GM12878 (cell line): ENCODE data around the gene ANXA3. TPM values are rescaled to one million over a fixed set of nuclear protein-coding genes. Genes with fewer than 3 reads are reported as not detected.

Source experiments
- ATAC-seq: fragments of 200-7000 bp; cut with Tn5 transposase; 3 replicates; pipeline ENCODE4 v1.9.1; 2020; ENCODE audit warnings: mild to moderate bottlenecking, moderate library complexity
- BruUV-seq: library from RNA; stranded (reverse); fragments of 400-500 nt; replicated peaks from 2 replicates; lab custom pipeline; 2021; lab: Mats Ljungman, UMichigan
- CTCF ChIA-PET: fragments of 300-600 bp; sonication (Branson Sonifier 250); formaldehyde crosslinking; extraction: SDS; loops from one replicate; lab custom pipeline; 2021; ENCODE audit warnings: inconsistent platforms; lab: Yijun Ruan, JAX
- POLR2A ChIA-PET: fragments of 350-600 bp; formaldehyde crosslinking; extraction: SDS; loops from one replicate; lab custom pipeline; 2021; ENCODE audit warnings: inconsistent platforms; lab: Charles Lee
- RAD21 ChIA-PET: fragments of 300-600 bp; sonication (Branson Sonifier 250); formaldehyde crosslinking; loops from one replicate; lab custom pipeline; 2023; ENCODE audit warnings: antibody characterized with exemption; ENCODE audit not compliant: unreplicated experiment; lab: Charles Lee
- SMC1A ChIA-PET: fragments of 300-600 bp; sonication (Branson Sonifier 250); formaldehyde crosslinking; loops from one replicate; lab custom pipeline; 2023; ENCODE audit not compliant: unreplicated experiment, uncharacterized antibody; lab: Charles Lee
- DNase-seq: peaks from one replicate; pipeline ENCODE4 v3.0.0-alpha.2; 2011; ENCODE audit warnings: low read depth, low spot score
- FAIRE-seq: peaks from 3 replicates; lab custom pipeline; 2011; peaks lifted over from hg19 to GRCh38; lab: Jason Lieb, UNC
- H2AFZ ChIP-seq: 2 replicates; pipeline ENCODE4 v1.6.0; 2011; ENCODE audit warnings: low read depth, low read length, control low read depth; ENCODE audit not compliant: control insufficient read depth
- H3K27ac ChIP-seq: 2 replicates; pipeline ENCODE4 v1.5.1; 2011; ENCODE audit warnings: control low read depth; ENCODE audit not compliant: control insufficient read depth, insufficient read depth
- H3K27me3 ChIP-seq, 2 experiments: replicated peaks in 1 of 2; 2 replicates each; pipeline versions ENCODE4 v1.6.0 to v1.6.1; 2011; ENCODE audit warnings: low read length in 1 of 2; ENCODE audit not compliant: control insufficient read depth in 2 of 2, insufficient read depth in 2 of 2
- H3K36me3 ChIP-seq, 2 experiments: 2 replicates each; pipeline ENCODE4 v1.5.1; 2011; ENCODE audit warnings: low read length in 1 of 2; ENCODE audit not compliant: control insufficient read depth in 2 of 2, insufficient read depth in 2 of 2
- H3K4me1 ChIP-seq: 2 replicates; pipeline ENCODE4 v1.6.1; 2011; ENCODE audit warnings: mild to moderate bottlenecking, low read length, moderate library complexity, mixed read lengths; ENCODE audit not compliant: control insufficient read depth, insufficient read depth
- H3K4me2 ChIP-seq: 2 replicates; pipeline ENCODE4 v1.6.0; 2011; ENCODE audit warnings: control low read depth; ENCODE audit not compliant: control insufficient read depth, insufficient read depth
- H3K4me3 ChIP-seq: fragments of 200-600 bp; sonication (generic); 2 replicates; pipeline ENCODE4 v1.5.1; 2016
- H3K79me2 ChIP-seq: 2 replicates; pipeline ENCODE4 v1.6.0; 2011; ENCODE audit warnings: low read length; ENCODE audit not compliant: control insufficient read depth, insufficient read depth
- H3K9ac ChIP-seq: 2 replicates; pipeline ENCODE4 v1.8.0; 2011; ENCODE audit warnings: low read length, control low read depth, mixed read lengths; ENCODE audit not compliant: control insufficient read depth, insufficient read depth
- H3K9me3 ChIP-seq: replicated peaks from 3 replicates; pipeline ENCODE4 v1.5.1; 2011; ENCODE audit warnings: mild to moderate bottlenecking, low read length; ENCODE audit not compliant: control insufficient read depth, insufficient read depth
- H4K20me1 ChIP-seq: 2 replicates; pipeline ENCODE4 v1.6.0; 2011; ENCODE audit not compliant: control insufficient read depth, insufficient read depth
- ATF2 ChIP-seq: IDR thresholded peaks from 2 replicates; pipeline ENCODE4 v1.6.1; 2012; ENCODE audit warnings: low read length, inconsistent platforms
- BMI1 ChIP-seq: fragments of 450-650 bp; IDR thresholded peaks from 2 replicates; pipeline ENCODE4 v1.6.1; 2016; ENCODE audit warnings: mild to moderate bottlenecking, moderate library complexity, borderline replicate concordance
- CREB1 ChIP-seq: IDR thresholded peaks from 2 replicates; pipeline ENCODE4 v1.6.1; 2012; ENCODE audit warnings: low read depth, mild to moderate bottlenecking, inconsistent platforms
- GATAD2B ChIP-seq: fragments of 450-650 bp; conservative IDR thresholded peaks from 2 replicates; pipeline ENCODE4 v1.6.1; 2017; ENCODE audit warnings: low read depth, mild to moderate bottlenecking, moderate library complexity
- HDGF ChIP-seq: fragments of 450-650 bp; IDR thresholded peaks from 2 replicates; pipeline ENCODE4 v1.6.1; 2016; ENCODE audit warnings: antibody characterized with exemption
- MTA3 ChIP-seq: IDR thresholded peaks from 2 replicates; pipeline ENCODE4 v1.6.1; 2012; ENCODE audit warnings: low read length, inconsistent platforms, borderline replicate concordance
- NR2C2 ChIP-seq: IDR thresholded peaks from 2 replicates; pipeline ENCODE4 v1.6.1; 2011; ENCODE audit warnings: borderline replicate concordance, low read depth; ENCODE audit not compliant: control insufficient read depth, insufficient read length
- NRF1 ChIP-seq: conservative IDR thresholded peaks from 2 replicates; pipeline ENCODE4 v1.6.1; 2011; ENCODE audit warnings: mild to moderate bottlenecking, low read depth, low read length, improper control_type of control experiment
- PKNOX1 ChIP-seq: fragments of 450-650 bp; IDR thresholded peaks from 2 replicates; pipeline ENCODE4 v1.6.1; 2016; ENCODE audit warnings: mild to moderate bottlenecking
- PRDM15 ChIP-seq: fragments of 450-650 bp; formaldehyde crosslinking; IDR thresholded peaks from 2 replicates; pipeline ENCODE4 v1.4.0; 2020; ENCODE audit warnings: mild to moderate bottlenecking, moderate library complexity
- RUNX3 ChIP-seq: IDR thresholded peaks from 2 replicates; pipeline ENCODE4 v1.6.1; 2012; ENCODE audit warnings: low read length, inconsistent platforms
- SIX5 ChIP-seq: IDR thresholded peaks from 2 replicates; pipeline ENCODE4 v1.6.1; 2011; ENCODE audit warnings: mild to moderate bottlenecking, low read depth, low read length, moderate library complexity; ENCODE audit not compliant: severe bottlenecking
- SMARCA5 ChIP-seq: fragments of 450-650 bp; IDR thresholded peaks from 2 replicates; pipeline ENCODE4 v1.6.1; 2017; ENCODE audit warnings: mild to moderate bottlenecking
- SUPT20H ChIP-seq: IDR thresholded peaks from 2 replicates; pipeline ENCODE4 v1.6.1; 2011; ENCODE audit warnings: low read depth, mild to moderate bottlenecking, low read length, moderate library complexity, borderline replicate concordance; ENCODE audit not compliant: control insufficient read depth
- TCF3 ChIP-seq: IDR thresholded peaks from 2 replicates; pipeline ENCODE4 v1.6.1; 2012; ENCODE audit warnings: low read depth, mild to moderate bottlenecking, low read length, borderline replicate concordance; ENCODE audit not compliant: insufficient read depth
- ZNF207 ChIP-seq: fragments of 450-650 bp; IDR thresholded peaks from 2 replicates; pipeline ENCODE4 v1.6.1; 2014; ENCODE audit warnings: antibody characterized with exemption, mild to moderate bottlenecking, borderline replicate concordance
- ZNF384 ChIP-seq: IDR thresholded peaks from 2 replicates; pipeline ENCODE4 v1.6.1; 2012; ENCODE audit warnings: low read depth, mild to moderate bottlenecking, low read length, improper control_type of control experiment, borderline replicate concordance
- in situ Hi-C: fragments of 300-500 bp; cut with MboI; formaldehyde crosslinking; loops from 9 replicates; pipeline ENCODE4 v1.14.3; 2018; ENCODE audit warnings: mixed read lengths
- intact Hi-C: fragments of 100-400 bp; cut with micrococcal nuclease; formaldehyde crosslinking; loops from one replicate; pipeline ENCODE4 v1.14.2; 2022; ENCODE audit not compliant: unreplicated experiment
- polyA plus RNA-seq, 11 experiments: library from polyadenylated mRNA; depleted of rRNA in 4 of 11; unstranded in 6 of 11; stranded (reverse) in 5 of 11; fragments of >200 nt; fragmentation: Nextera tagmentation in 4 of 11; fragmentation: Illumina TruSeq in 1 of 11; extraction: Ambion mirVana in 4 of 11; extraction: Trizol in 1 of 11; gene quantifications; 1 replicate in 1 of 11; 2 replicates in 10 of 11; pipeline versions ENCODE4 v1.2.1 to v1.2.3, GENCODE V29; 2011 to 2016; ENCODE audit warnings: inconsistent platforms in 2 of 11, missing spikeins in 2 of 11, low read depth in 1 of 11
- total RNA-seq, 4 experiments: library from RNA; depleted of rRNA in 3 of 4; stranded (reverse); fragments of >200 nt in 3 of 4; fragmentation: Illumina TruSeq in 1 of 4; extraction: Trizol in 1 of 4; gene quantifications; 2 replicates each; pipeline versions ENCODE4 v1.2.1 to v1.2.3, GENCODE V29; 2013 to 2021

The ANXA3 gene
- total and polyA plus RNA-seq, 10 of the 15 experiments (the other 5 are each of a cell fraction or from before 2014, with no cell fraction given), result 0.28 to 14.7 (median 0.91) TPM

GRCh38 chr4:78553043-78553396 lies 1.4 kb downstream of the ANXA3 start (continued):
- TF ChIP-seq PRDM15 (CRISPR knock-in tag), result no peak

- no TSS peak for BruUV-seq
- ATAC-seq, result no peak
- Histone ChIP-seq H4K20me1 (no peaks in the 10 kb centered on the region), H3K27ac (no peak overlapping the region), H3K4me1 (no peaks in the 10 kb centered on the region), H3K9me3 (no peaks in the 10 kb centered on the region), H3K27me3 (peaks cover 3 to 17% of the 10 kb centered on the region in 2 experiments), H3K9ac (no peak overlapping the region), H3K4me3 (no peak overlapping the region), H3K79me2 (no peaks in the 10 kb centered on the region), H3K36me3 (no peaks in the 10 kb centered on the region), H3K4me2 (no peak overlapping the region), H2AFZ (no peak overlapping the region)
- SMC1A ChIA-PET, result interaction anchor here (1.5 to 1.6 kb wide), 2 partner anchors 13 to 52 kb away, joined by 3 to 8 read pairs; no protein-coding TSS in a partner anchor
- RAD21 ChIA-PET, result no interaction called here
- FAIRE-seq, result no peak
- POLR2A ChIA-PET, result no interaction called here
- no peak for DNase-seq
- intact Hi-C loops, result no loop called here
- no peak for TF ChIP-seq ATF2
- no peak for TF ChIP-seq SMARCA5
- no peak for TF ChIP-seq MTA3
- TF ChIP-seq SUPT20H, result no peak
- TF ChIP-seq ZNF384, result no peak
- no peak for TF ChIP-seq NRF1
- no peak for TF ChIP-seq RUNX3
- no peak for TF ChIP-seq ZNF207
- no peak for TF ChIP-seq TCF3
- no peak for TF ChIP-seq GATAD2B
- no peak for TF ChIP-seq CREB1
- TF ChIP-seq NR2C2, result no peak
- no peak for TF ChIP-seq PKNOX1
- no peak for TF ChIP-seq HDGF
- TF ChIP-seq BMI1, result no peak
- TF ChIP-seq SIX5, result no peak
- in situ Hi-C loops, result no loop called here
- CTCF ChIA-PET, result no interaction called here
Observed at GRCh38 chr4:78553529-78554060, 2.0 kb downstream of the ANXA3 start.
